GM21825 (cell line): ENCODE results near the gene AGPS.
"Not testable (repeated sequence)": the region's sequence is repeated elsewhere in the genome, so short reads cannot be mapped to it uniquely, and the experiment has no call there.

Experiments
- ATAC-seq: cut with Tn5 transposase; IDR thresholded peaks from one replicate; pipeline ENCODE4 v1.9.1; 2021; ENCODE audit warnings: mild to moderate bottlenecking, moderate library complexity; ENCODE audit not compliant: unreplicated experiment

Gene AGPS

GRCh38 chr2:177410629-177411028 lies 18.1 kb downstream of the AGPS start:
- not testable (repeated sequence) for ATAC-seq

DNA sequence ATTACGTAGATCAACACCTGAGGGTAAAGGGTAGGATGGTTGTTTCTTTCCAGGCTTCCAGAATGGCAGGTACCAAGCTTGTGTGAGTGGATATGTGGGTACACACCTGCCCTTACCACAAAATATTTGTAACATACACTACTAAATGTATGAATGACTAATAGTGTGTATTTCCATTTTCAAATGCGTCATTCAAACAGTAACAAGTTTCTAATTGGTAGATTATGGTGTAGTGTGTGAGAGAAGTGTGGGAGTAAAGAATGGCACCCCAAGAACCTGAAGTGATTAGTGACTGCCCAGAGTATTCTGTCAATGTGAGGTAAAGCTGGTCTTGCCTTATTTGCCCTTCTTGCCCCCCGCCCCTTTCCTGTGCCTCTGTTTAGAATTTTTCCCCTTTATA lies 21.1 kb downstream of the AGPS start:
- no peak for ATAC-seq

GRCh38 chr2:177419274-177419673 lies 26.7 kb downstream of the AGPS start:
- ATAC-seq = no peak

DNA sequence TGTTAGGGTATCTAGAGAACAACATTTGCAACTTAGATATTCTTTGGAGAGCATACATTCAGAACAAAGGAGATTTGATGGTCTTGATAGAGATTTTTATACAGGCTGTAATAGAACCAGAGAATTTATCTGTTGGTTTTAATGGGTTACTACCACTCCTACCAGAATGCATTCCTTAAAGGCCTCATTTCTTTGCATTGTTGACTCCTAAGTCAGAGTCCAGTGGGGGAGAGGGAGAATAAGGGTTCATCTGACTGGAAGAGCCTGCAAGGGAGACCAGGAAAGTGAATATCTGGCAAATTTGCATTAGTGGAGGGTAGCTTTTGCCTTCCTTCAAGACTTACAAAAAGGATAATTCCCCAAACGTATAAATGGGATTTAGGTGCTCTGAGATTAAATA lies 29.7 kb downstream of the AGPS start:
- ATAC-seq = no peak

GRCh38 chr2:177424120-177424519 lies 31.5 kb downstream of the AGPS start:
- not testable (repeated sequence) for ATAC-seq

DNA sequence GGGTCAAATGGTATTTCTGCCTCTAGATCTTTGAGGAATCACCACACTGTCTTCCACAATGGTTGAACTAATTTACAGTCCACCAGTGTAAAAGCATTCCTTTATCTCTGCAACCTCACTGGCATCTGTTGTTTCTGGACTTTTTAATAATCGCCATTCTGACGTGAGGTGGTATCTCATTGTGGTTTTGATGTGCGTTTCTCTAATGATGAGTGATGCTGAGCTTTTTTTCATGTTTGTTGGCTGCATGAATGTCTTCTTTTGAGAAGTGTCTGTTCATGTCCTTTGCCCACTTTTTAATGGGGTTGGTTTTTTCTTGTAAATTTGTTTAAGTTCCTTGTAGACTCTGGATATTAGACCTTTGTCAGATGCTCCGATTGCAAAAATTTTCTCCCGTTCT lies 32.0 kb downstream of the AGPS start:
- not testable (repeated sequence) for ATAC-seq

GRCh38 chr2:177427316-177427715 lies 34.7 kb downstream of the AGPS start:
- ATAC-seq = no peak

DNA sequence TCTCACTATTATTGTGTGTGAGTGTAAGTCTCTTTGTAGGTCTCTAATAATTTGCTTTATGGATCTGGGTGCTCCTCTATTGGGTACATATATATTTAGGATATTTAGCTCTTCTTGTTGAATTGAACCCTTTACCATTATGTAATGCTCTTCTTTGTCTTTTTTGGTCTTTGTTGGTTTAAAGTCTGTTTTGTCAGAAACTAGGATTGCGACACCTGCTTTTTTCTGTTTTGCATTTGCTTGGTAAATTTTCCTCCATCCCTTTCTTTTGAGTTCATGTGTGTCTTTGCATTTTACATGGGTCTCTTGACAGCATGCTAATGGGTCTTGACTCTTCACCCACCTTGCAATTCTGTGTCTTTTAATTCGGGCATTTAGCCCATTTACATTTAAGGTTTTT lies 35.4 kb downstream of the AGPS start:
- ATAC-seq = not testable (repeated sequence)

DNA sequence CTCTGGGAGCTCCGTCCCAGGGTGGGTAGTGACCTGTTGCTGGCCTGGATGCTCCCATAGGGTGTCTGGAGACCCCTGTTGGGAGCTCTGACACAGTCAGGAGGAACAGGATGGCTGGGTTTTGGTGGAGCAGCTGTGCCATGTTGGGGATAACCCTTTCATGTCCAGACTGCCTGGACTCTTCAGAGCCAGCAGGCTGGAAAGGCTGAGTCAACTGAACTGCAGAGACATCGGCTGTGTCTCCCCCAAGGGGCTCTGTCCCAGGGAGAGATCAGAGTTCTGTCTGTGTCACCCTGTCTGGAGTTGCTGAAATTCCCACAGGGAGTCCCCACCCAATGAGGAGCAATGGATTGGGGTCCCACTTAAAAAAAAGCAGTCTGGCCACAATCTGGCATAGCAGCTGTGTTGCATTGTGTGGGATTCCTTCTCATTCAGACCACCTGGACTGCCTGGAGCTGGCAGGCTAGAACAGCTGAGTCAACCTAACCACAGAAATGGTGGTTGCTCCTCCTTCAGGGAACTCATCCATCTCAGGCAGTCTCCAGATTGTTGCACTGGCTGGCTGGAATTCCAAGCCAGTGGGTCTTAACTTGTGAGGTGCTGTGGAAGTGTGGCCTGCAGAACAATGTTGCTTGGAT lies 37.2 kb downstream of the AGPS start:
- ATAC-seq = no peak

GRCh38 chr2:177430411-177430810 lies 37.8 kb downstream of the AGPS start:
- no peak for ATAC-seq

- not testable (repeated sequence) for ATAC-seq
Measured at GRCh38 chr2:177431111-177431725, 38.6 kb downstream of the AGPS start.

- no peak for ATAC-seq
Measured at GRCh38 chr2:177432703-177433102, 40.1 kb downstream of the AGPS start.

GRCh38 chr2:177433402-177433801 lies 40.8 kb downstream of the AGPS start:
- no peak for ATAC-seq

DNA sequence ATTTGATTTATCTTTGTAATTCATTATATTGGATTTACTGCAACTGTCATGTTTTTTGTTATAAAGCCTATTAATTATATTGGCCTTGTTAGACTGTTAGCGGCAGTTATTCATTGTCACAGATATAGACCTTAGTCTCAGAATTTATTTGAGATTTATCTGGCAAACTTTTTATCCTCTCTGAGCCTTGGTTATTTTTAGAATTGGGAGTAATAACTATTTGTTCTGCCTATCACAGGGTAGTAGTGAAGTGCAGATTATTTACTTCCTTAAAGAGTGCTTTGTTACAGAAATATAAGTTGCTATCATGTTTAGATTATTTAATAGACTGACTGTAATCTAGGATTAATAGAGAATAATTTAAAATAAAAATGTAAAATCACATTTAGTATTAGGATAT lies 41.9 kb downstream of the AGPS start:
- ATAC-seq = no peak

- ATAC-seq = no peak
Measured at GRCh38 chr2:177445200-177445599, 52.6 kb downstream of the AGPS start.

- no peak for ATAC-seq
Measured at GRCh38 chr2:177448031-177448430, 55.5 kb downstream of the AGPS start.

GRCh38 chr2:177449159-177449558 lies 56.6 kb downstream of the AGPS start:
- no peak for ATAC-seq

DNA sequence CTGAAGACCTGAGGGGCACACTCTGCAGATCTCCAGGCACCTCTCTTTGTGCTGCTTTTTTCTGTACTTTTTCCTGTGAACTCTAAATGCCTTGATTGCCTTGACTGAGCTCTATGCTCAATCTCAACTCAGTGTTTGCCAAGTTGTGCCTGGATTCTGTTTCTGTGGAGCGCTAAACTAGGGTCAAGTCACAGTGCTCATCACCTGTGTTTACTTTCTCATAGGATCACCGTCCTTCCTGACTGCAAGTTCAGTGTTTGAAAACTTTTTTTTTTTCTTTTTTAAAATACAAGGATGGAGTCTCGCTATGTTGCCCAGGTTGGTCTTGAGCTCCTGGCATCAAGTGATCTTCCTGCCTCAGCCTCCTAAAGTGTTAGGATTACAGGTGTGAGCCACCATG lies 62.6 kb downstream of the AGPS start:
- ATAC-seq = no peak

DNA sequence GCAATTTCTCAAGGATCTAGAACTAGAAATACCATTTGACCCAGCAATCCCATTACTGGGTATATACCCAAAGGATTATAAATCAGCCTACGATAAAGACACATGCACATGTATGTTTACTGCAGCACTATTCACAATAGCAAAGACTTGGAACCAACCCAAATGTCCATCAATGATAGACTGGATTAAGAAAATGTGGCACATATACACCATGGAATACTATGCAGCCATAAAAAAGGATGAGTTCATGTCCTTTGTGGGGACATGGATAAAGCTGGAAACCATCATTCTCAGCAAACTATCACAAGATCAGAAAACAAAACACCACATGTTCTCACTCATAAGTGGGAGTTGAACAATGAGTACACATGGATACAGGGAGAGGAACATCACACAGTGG lies 67.2 kb downstream of the AGPS start:
- not testable (repeated sequence) for ATAC-seq

GRCh38 chr2:177460973-177461585 lies 68.5 kb downstream of the AGPS start:
- ATAC-seq = no peak

GRCh38 chr2:177464549-177464948 lies 72.0 kb downstream of the AGPS start:
- no peak for ATAC-seq

GRCh38 chr2:177465400-177466138 lies 73.0 kb downstream of the AGPS start:
- ATAC-seq = no peak
